OCI-LY3 (cell line): ENCODE measurements around the gene ARL8B.
"Not testable (repeated sequence)": the region's sequence is repeated elsewhere in the genome, so short reads cannot be mapped to it uniquely, and the experiment has no call there.

Experiments
- H2AFZ ChIP-seq: fragments of 200-600, 300-600 bp; shearing (Covaris generic); 2 replicates; pipeline ENCODE4 v1.6.0; 2014; ENCODE audit warnings: antibody characterized with exemption, low read depth, low read length
- H3K27ac ChIP-seq: fragments of 200-600, 300-600 bp; sonication (generic); 2 replicates; pipeline ENCODE4 v1.5.1; 2014; ENCODE audit warnings: mild to moderate bottlenecking, low read length, moderate library complexity, mixed read lengths
- H3K27me3 ChIP-seq: fragments of 200-600, 300-600 bp; sonication (generic); 2 replicates; pipeline ENCODE4 v1.6.1; 2014; ENCODE audit warnings: low read depth, low read length, mixed read lengths
- H3K36me3 ChIP-seq: fragments of 200-600, 300-600 bp; sonication (generic); replicated peaks from 2 replicates; pipeline ENCODE3; 2014; ENCODE audit warnings: low read depth, low read length, mixed read lengths
- H3K4me1 ChIP-seq: fragments of 300-600, 200-600 bp; sonication (generic); 2 replicates; pipeline ENCODE4 v1.6.1; 2014; ENCODE audit warnings: low read length, mixed read lengths
- H3K4me2 ChIP-seq: fragments of 200-600, 300-600 bp; sonication (generic); 2 replicates; pipeline ENCODE4 v1.6.1; 2014; ENCODE audit warnings: low read length, mixed read lengths
- H3K4me3 ChIP-seq: fragments of 300-600, 200-600 bp; sonication (generic); 2 replicates; pipeline ENCODE4 v1.5.1; 2014; ENCODE audit warnings: antibody characterized with exemption, mild to moderate bottlenecking, low read length, moderate library complexity
- H3K79me2 ChIP-seq: fragments of 300-600, 200-600 bp; shearing (Covaris generic); 2 replicates; pipeline ENCODE4 v1.6.1; 2014; ENCODE audit warnings: mild to moderate bottlenecking, low read length, mixed read lengths
- H3K9ac ChIP-seq: fragments of 300-600, 200-600 bp; shearing (Covaris generic); 2 replicates; pipeline ENCODE4 v1.6.0; 2014; ENCODE audit warnings: mild to moderate bottlenecking, low read length, moderate library complexity
- H3K9me3 ChIP-seq: fragments of 200-600, 300-600 bp; shearing (Covaris generic); 2 replicates; pipeline ENCODE4 v1.6.1; 2014; ENCODE audit warnings: low read length, mixed read lengths; ENCODE audit not compliant: insufficient read depth
- H4K20me1 ChIP-seq: fragments of 200-600, 300-600 bp; sonication (generic); 2 replicates; pipeline ENCODE4 v1.6.1; 2016; ENCODE audit warnings: low read length, mixed read lengths; ENCODE audit not compliant: insufficient read depth
- EZH2phosphoT487 ChIP-seq: fragments of 200-600 bp; shearing (Covaris generic); IDR thresholded peaks from 2 replicates; pipeline ENCODE4 v1.6.1; 2018; ENCODE audit warnings: antibody characterized with exemption, mixed run types, low read depth
- TF ChIP-seq, protein P1 (sequence below): fragments of 200-600, 300-600 bp; sonication (generic); IDR thresholded peaks from 2 replicates; pipeline ENCODE4 v1.5.1; 2014; ENCODE audit warnings: antibody characterized with exemption, low read length, low read depth

The ARL8B gene

DNA sequence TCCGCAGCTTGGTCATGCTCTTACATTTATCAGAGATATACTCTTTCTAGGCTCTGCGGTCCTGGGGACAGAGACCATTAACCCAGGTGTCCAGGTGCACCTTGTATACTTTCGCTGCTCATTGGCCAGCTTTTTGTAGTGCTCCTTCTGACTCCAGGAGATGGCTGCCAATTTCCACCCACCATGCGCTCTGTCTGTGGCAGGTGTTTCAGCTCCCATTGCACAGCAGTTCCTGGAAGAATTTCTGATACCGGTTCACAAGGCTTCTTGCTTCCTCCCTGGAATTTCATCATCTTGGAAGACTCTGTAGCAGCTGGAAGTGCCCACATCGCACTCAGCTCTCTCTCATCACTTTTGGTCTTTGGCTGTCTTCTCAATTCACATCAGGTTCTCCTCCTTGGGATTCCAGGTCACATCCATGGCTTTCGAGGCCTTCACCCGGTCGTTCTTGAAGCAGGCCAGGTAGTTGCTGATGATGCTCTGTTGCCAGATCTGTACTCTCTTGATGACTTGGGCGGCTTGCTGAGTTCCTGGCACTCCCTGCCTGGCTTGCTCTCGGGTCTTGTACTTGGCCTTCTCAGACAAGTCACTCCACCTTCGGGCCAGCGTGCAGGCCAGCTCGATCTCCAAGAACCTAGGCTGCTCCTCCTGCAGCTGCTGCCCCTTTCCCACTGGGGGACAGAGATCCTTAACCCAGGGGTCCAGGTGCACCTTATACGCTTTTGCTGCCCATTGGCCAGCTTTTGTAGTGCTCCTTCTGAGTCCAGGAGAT lies 41.1 kb upstream of the ARL8B start:
- TF ChIP-seq, protein P1, sequence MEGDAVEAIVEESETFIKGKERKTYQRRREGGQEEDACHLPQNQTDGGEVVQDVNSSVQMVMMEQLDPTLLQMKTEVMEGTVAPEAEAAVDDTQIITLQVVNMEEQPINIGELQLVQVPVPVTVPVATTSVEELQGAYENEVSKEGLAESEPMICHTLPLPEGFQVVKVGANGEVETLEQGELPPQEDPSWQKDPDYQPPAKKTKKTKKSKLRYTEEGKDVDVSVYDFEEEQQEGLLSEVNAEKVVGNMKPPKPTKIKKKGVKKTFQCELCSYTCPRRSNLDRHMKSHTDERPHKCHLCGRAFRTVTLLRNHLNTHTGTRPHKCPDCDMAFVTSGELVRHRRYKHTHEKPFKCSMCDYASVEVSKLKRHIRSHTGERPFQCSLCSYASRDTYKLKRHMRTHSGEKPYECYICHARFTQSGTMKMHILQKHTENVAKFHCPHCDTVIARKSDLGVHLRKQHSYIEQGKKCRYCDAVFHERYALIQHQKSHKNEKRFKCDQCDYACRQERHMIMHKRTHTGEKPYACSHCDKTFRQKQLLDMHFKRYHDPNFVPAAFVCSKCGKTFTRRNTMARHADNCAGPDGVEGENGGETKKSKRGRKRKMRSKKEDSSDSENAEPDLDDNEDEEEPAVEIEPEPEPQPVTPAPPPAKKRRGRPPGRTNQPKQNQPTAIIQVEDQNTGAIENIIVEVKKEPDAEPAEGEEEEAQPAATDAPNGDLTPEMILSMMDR = no peak
- TF ChIP-seq EZH2phosphoT487 = no peak
- Histone ChIP-seq H3K79me2 (no peaks in the 10 kb centered on the region), H3K27ac (no peak overlapping the region), H3K4me2 (no peak overlapping the region), H3K27me3 (peaks cover 5% of the 10 kb centered on the region; the same call in 1 of the 2 replicates), H3K36me3 (no peaks in the 10 kb centered on the region), H2AFZ (no peak overlapping the region), H3K9ac (no peak overlapping the region), H3K4me3 (no peak overlapping the region), H4K20me1 (no peaks in the 10 kb centered on the region), H3K9me3 (no peaks in the 10 kb centered on the region), H3K4me1 (no peaks in the 10 kb centered on the region)

GRCh38 chr3:5081973-5082788 lies 39.9 kb upstream of the ARL8B start:
- not testable (repeated sequence) for H3K36me3 ChIP-seq, H2AFZ ChIP-seq, H4K20me1 ChIP-seq, H3K27ac ChIP-seq, H3K79me2 ChIP-seq, H3K4me1 ChIP-seq, H3K4me3 ChIP-seq, H3K9ac ChIP-seq, H3K9me3 ChIP-seq, H3K4me2 ChIP-seq
- peaks cover 11% of the 10 kb centered on the region; the same call in 1 of the 2 replicates for H3K27me3 ChIP-seq

GRCh38 chr3:5082789-5083115 lies 39.3 kb upstream of the ARL8B start:
- H3K36me3 ChIP-seq = no peaks in the 10 kb centered on the region
- no peaks in the 10 kb centered on the region for H3K79me2 ChIP-seq
- H4K20me1 ChIP-seq = no peaks in the 10 kb centered on the region
- no peak overlapping the region for H2AFZ ChIP-seq
- no peak overlapping the region for H3K4me2 ChIP-seq
- no peaks in the 10 kb centered on the region for H3K9me3 ChIP-seq
- no peaks in the 10 kb centered on the region for H3K4me1 ChIP-seq
- H3K27ac ChIP-seq = no peak overlapping the region
- no peak overlapping the region for H3K4me3 ChIP-seq
- no peak overlapping the region for H3K9ac ChIP-seq
- TF ChIP-seq EZH2phosphoT487 = no peak
- TF ChIP-seq, protein P1 = no peak
- H3K27me3 ChIP-seq = peaks cover 11% of the 10 kb centered on the region; the same call in 1 of the 2 replicates

DNA sequence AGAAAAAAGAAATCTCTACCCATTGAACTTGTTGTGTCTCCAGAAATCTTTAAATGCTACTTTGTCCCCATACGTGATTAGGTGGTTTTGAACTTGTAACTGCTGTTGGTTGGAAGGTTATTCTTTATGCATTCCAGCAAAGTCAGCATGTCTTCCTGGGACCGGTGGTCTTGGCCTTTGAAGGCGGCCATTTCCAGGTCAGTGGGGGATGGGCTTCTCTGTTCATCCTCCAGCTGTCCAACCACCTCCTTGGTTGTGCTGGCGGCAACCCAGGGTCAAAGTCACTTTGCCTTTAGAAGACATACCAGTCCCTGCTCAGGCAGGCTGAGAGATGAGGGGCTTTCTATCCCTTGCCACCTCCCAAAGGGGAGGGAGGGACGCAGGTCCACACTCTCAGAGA lies 37.9 kb upstream of the ARL8B start:
- TF ChIP-seq, protein P1 = no peak
- TF ChIP-seq EZH2phosphoT487 = no peak
- Histone ChIP-seq H3K4me2 (no peak overlapping the region), H3K9ac (no peak overlapping the region), H3K79me2 (no peaks in the 10 kb centered on the region), H3K4me3 (no peak overlapping the region), H3K9me3 (no peaks in the 10 kb centered on the region), H4K20me1 (no peaks in the 10 kb centered on the region), H3K27me3 (peaks cover 11% of the 10 kb centered on the region; the same call in 1 of the 2 replicates), H3K4me1 (no peaks in the 10 kb centered on the region), H3K36me3 (no peaks in the 10 kb centered on the region), H3K27ac (no peak overlapping the region), H2AFZ (no peak overlapping the region)
